ENCODE data around the gene RAB25. TPM values are rescaled to one million over a fixed set of nuclear protein-coding genes. Genes with fewer than 3 reads are reported as not detected.

The RAB25 gene
- total RNA-seq (1 to 10 TPM in 3 of 5 donors, under 1 TPM in 2; 0.26 to 2.3 (median 1.9) TPM), total RNA-seq (0.11 to 1.1 (median 0.53) reads per million in 29 experiments)
- 1.2 TPM for total RNA-seq (2013)

DNA sequence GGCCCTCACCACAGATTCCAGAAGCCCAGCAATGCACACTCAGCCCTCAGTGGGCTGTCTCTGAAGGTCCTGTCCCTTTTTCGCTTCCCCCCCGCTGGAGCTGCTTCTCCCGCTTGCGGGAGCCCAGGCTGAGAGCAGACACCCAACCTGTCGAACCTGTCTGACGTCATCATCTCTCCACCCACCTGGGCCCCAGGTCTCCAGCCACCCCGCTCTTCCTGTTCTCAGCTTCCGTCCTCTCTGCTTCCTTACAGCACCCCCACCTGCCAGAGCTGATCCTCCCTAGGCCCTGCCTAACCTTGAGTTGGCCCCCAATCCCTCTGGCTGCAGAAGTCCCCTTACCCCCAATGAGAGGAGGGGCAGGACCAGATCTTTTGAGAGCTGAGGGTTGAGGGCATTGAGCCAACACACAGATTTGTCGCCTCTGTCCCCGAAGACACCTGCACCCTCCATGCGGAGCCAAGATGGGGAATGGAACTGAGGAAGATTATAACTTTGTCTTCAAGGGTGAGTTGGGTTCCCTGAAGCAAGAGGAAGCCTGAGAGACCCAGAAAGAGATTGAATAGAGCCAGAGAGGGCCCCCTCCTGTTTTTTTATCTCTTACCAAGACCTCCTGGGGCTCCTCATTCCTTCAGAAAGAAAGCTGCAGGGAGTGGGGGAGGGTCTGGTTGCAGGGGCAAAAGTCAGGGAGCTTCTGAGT, at the start of gene RAB25:
Gene RAB25 (plus strand): TSS at position 224 of the 700 bp plus-strand sequence. CDS start 241 bp downstream, at position 465.
- Histone ChIP-seq H3K4me3 (ENCODE audit: control insufficient read depth in 1 of 2, extremely low read depth in 1 of 2, low read length in 1 of 2) (no peak within 1 kb of the TSS), H3K27me3 (replicated peaks in 1 of 2; ENCODE audit: control insufficient read depth in 2 of 2, extremely low read depth in 1 of 2, insufficient read depth in 2 of 2, low read length in 1 of 2) (peaks cover 0 to 3% of the 10 kb centered on the region in 2 experiments), H3K27ac (ENCODE audit: low read length) (no peak within 1 kb of the TSS), H3K36me3 (ENCODE audit: control insufficient read depth in 2 of 2, extremely low read depth in 1 of 2, insufficient read depth in 1 of 2, low read length in 1 of 2) (peaks cover 0 to 3% of the 10 kb centered on the region in 2 donors), H3K9me3 (no peaks in the 10 kb centered on the region), H3K4me1 (ENCODE audit: control insufficient read depth in 1 of 2, extremely low read depth in 1 of 2, insufficient read depth in 2 of 2, low read length in 2 of 2) (no peaks in the 10 kb centered on the region)
- DNase-seq = no peak
- Mint-ChIP-seq H3K27me3 (no peaks in the 10 kb centered on the region), H3K36me3 (peaks cover 3% of the 10 kb centered on the region), H3K27ac (peak within 1 kb of the TSS in 1 of 2 donors; percentile 53), H3K4me1 (peaks cover 5 to 7% (median 6%) of the 10 kb centered on the region in 3 donors), H3K9me3 (no peaks in the 10 kb centered on the region), H3K4me3 (peak within 1 kb of the TSS in 1 of 3 donors; percentile 18)
- peak in 1 of 4 experiments; percentile 35 for ATAC-seq (replicated peaks in 1 of 4)
- ChIA-PET POLR2A (no interaction called here), CTCF (no interaction called here)
- WGBS (ENCODE audit: insufficient coverage) = 69% methylated on average over 8 of the region's 11 CpGs

DNA sequence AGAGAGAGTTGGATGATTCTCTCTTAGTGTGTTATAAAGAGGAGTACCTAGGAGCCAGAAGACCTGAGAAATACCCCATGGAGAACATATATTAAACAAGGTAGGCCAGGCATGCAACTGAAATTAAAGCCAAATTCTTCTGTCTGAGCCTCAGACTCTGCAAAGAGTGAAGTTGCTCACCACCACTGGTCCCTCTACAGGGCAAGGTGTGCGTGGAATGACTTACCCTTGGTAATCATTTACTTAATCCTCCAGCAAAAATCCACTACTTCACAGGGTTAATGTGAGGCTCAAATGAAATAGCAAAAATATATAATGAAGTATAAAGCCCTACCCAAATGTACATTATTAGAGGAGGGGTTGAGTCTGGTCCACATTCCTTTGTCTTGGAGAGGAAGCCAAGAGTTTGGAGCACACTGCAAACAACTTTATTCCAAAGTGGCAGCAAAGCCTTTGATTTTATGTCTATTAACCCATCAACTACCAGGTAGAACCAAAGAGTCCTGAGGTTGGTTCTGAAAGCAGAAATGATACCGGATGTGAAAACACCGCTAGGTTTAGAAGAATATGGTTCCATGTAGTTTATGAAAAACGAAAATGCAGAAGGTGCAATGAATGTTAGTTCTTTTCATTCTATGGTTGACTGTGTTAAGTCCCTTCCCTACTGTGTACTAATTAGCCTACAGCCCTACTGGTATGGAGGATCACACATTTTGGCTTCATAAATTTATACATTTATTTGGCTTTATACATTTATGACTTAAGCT, 48.7 kb upstream of the RAB25 start:
- no peak for ATAC-seq (replicated peaks in 1 of 4)
- CTCF ChIA-PET = no interaction called here
- no peaks in the 10 kb centered on the region for H3K9me3 Mint-ChIP-seq
- H3K27ac ChIP-seq (ENCODE audit: low read length) = no peak overlapping the region
- no peak for DNase-seq
- POLR2A ChIA-PET = no interaction called here
- H3K36me3 ChIP-seq (ENCODE audit: control insufficient read depth in 2 of 2, extremely low read depth in 1 of 2, insufficient read depth in 1 of 2, low read length in 1 of 2) = peaks cover 23 to 72% of the 10 kb centered on the region in 2 donors
- H3K4me3 Mint-ChIP-seq = no peak overlapping the region
- H3K4me3 ChIP-seq (ENCODE audit: control insufficient read depth in 1 of 2, extremely low read depth in 1 of 2, low read length in 1 of 2) = no peak overlapping the region
- H3K27me3 Mint-ChIP-seq = no peaks in the 10 kb centered on the region
- no peaks in the 10 kb centered on the region for H3K4me1 ChIP-seq (ENCODE audit: control insufficient read depth in 1 of 2, extremely low read depth in 1 of 2, insufficient read depth in 2 of 2, low read length in 2 of 2)
- peaks cover 46% of the 10 kb centered on the region for H3K36me3 Mint-ChIP-seq
- H3K4me1 Mint-ChIP-seq = peaks cover 8 to 18% (median 14%) of the 10 kb centered on the region in 3 donors
- no CpG with 5 or more reads among the region's 4 CpGs for whole genome bisulfite sequencing (ENCODE audit: insufficient coverage)
- H3K27ac Mint-ChIP-seq = no peak overlapping the region
- H3K9me3 ChIP-seq = no peaks in the 10 kb centered on the region
- no peaks in the 10 kb centered on the region for H3K27me3 ChIP-seq (replicated peaks in 1 of 2; ENCODE audit: control insufficient read depth in 2 of 2, extremely low read depth in 1 of 2, insufficient read depth in 2 of 2, low read length in 1 of 2)

DNA sequence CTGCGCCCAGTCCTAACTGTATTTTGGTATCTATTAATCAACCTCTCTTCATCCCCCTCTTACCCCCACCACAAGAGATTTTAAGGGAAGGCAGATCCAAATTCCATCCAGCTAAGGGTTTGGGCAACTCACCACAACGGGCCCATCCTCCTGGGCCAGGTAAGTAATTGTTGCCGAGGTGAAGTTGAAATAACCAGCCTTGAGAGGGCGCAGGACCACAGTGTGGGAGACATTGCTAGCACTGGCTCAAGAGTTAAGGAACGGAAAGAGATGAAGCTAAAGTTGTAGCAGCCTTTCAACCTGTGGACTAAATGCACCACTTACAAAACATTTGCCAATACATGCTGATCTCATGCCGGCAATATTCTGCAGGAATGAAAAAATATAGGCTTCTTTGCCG, 46.1 kb upstream of the RAB25 start:
- peaks cover 42% of the 10 kb centered on the region for H3K36me3 Mint-ChIP-seq
- Histone ChIP-seq H3K9me3 (no peaks in the 10 kb centered on the region), H3K4me3 (ENCODE audit: control insufficient read depth in 1 of 2, extremely low read depth in 1 of 2, low read length in 1 of 2) (no peak overlapping the region), H3K4me1 (ENCODE audit: control insufficient read depth in 1 of 2, extremely low read depth in 1 of 2, insufficient read depth in 2 of 2, low read length in 2 of 2) (peaks cover 3 to 7% of the 10 kb centered on the region in 2 experiments), H3K36me3 (ENCODE audit: control insufficient read depth in 2 of 2, extremely low read depth in 1 of 2, insufficient read depth in 1 of 2, low read length in 1 of 2) (peaks cover 20 to 75% of the 10 kb centered on the region in 2 donors), H3K27ac (ENCODE audit: low read length) (no peak overlapping the region), H3K27me3 (replicated peaks in 1 of 2; ENCODE audit: control insufficient read depth in 2 of 2, extremely low read depth in 1 of 2, insufficient read depth in 2 of 2, low read length in 1 of 2) (no peaks in the 10 kb centered on the region)
- no peaks in the 10 kb centered on the region for H3K9me3 Mint-ChIP-seq
- H3K27ac Mint-ChIP-seq = no peak overlapping the region
- no peak for DNase-seq
- 98% methylated on average over 6 of the region's 7 CpGs for WGBS (ENCODE audit: insufficient coverage)
- ChIA-PET POLR2A (interaction anchor here in 1 of 2 donors (0.7 kb wide), 1 partner anchor 1860 kb away, joined by 6 read pairs; no protein-coding TSS in a partner anchor), CTCF (interaction anchor here in 1 of 2 donors (0.6 kb wide), 1 partner anchor 315 kb away, joined by 3 read pairs; no protein-coding TSS in a partner anchor)
- no peaks in the 10 kb centered on the region for H3K27me3 Mint-ChIP-seq
- no peak for ATAC-seq (replicated peaks in 1 of 4)
- H3K4me1 Mint-ChIP-seq = peaks cover 21 to 24% (median 23%) of the 10 kb centered on the region in 3 donors
- H3K4me3 Mint-ChIP-seq = no peak overlapping the region

DNA sequence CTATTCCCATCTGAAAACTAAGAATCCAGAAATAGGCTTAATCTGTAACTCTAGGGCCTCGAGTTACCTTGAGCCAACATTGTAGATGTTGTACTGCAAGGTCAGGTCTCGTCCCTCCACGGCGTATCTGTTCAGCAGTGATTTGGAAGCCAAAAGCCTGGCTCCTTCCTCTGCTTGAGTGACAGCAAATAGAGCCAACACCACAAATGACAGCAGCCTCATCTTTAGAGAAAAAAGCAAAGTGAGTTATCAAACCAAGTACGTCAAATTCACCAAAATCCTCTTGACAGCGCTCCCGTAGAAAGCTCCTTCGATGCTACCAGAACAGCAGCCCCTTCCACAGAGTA, 41.0 kb upstream of the RAB25 start:
- H3K27me3 ChIP-seq (replicated peaks in 1 of 2; ENCODE audit: control insufficient read depth in 2 of 2, extremely low read depth in 1 of 2, insufficient read depth in 2 of 2, low read length in 1 of 2) = peaks cover 0 to 5% of the 10 kb centered on the region in 2 experiments
- Mint-ChIP-seq H3K9me3 (no peaks in the 10 kb centered on the region), H3K27ac (peak overlapping the region; percentile 75 to 94), H3K36me3 (peaks cover 18% of the 10 kb centered on the region), H3K27me3 (peaks cover 0 to under 1% of the 10 kb centered on the region in 2 donors), H3K4me1 (peaks cover 24 to 37% (median 31%) of the 10 kb centered on the region in 3 donors), H3K4me3 (peak overlapping the region; percentile 93 to 97 (median 94))
- ChIA-PET CTCF (no interaction called here), POLR2A (no interaction called here)
- no peak for ATAC-seq (replicated peaks in 1 of 4)
- peak overlapping the region; percentile 50 for H3K27ac ChIP-seq (ENCODE audit: low read length)
- WGBS (ENCODE audit: insufficient coverage) = 69% methylated on average over 5 of the region's 8 CpGs
- peaks cover 12 to 18% of the 10 kb centered on the region in 2 experiments for H3K4me1 ChIP-seq (ENCODE audit: control insufficient read depth in 1 of 2, extremely low read depth in 1 of 2, insufficient read depth in 2 of 2, low read length in 2 of 2)
- H3K36me3 ChIP-seq (ENCODE audit: control insufficient read depth in 2 of 2, extremely low read depth in 1 of 2, insufficient read depth in 1 of 2, low read length in 1 of 2) = peaks cover 10 to 27% of the 10 kb centered on the region in 2 donors
- no peak for DNase-seq
- no peaks in the 10 kb centered on the region for H3K9me3 ChIP-seq
- H3K4me3 ChIP-seq (ENCODE audit: control insufficient read depth in 1 of 2, extremely low read depth in 1 of 2, low read length in 1 of 2) = peak overlapping the region; percentile 87 to 88

DNA sequence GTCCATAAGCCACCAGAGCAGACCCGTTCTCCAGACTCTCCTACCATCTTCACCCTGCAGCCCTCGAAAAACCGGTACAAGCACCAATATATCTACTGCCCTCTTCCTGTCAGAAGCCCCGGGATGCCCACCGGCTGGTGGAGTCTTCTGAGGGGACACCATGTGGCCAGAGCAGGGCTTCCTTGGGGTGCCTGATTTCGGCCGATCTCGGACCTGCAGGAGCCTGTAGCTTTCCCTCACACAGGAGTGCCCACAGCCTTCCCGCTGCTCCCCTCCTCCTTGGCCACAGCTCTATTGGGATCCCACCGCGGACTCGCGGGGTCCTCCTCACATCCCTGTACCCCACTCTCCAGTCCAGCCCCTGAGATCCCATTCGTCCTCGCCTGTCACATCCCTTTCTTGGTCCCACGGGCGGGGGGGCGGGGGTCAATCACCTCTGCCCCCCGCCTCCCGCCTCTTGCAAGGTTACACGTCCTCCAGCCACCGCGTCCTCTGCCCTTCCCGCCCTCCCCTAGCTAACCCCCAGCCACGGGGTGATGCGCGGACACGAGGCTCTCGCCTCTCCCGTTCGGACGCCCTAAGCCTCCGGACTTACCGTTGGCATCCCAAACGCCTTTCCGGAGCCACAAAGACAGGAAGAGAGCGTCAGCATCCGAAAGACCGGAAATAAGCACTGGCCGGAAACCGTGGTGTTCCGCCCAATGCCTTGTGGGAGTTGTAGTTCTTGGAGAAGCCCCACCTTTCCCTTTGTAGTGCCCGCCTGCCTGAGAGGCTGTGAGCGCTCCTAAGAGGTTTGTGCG, 40.5 kb upstream of the RAB25 start, which contains the start of gene SSR2:
Gene SSR2 (minus strand): TSS at position 659 of the 800 bp plus-strand sequence. CDS start 784 bp downstream, outside the sequence.
- H3K4me3 ChIP-seq (ENCODE audit: control insufficient read depth in 1 of 2, extremely low read depth in 1 of 2, low read length in 1 of 2) = peak within 1 kb of the TSS; percentile 87 to 88
- no peaks in the 10 kb centered on the region for H3K9me3 ChIP-seq
- DNase-seq = peak; percentile 68 to 92 (median 79)
- Mint-ChIP-seq H3K27ac (peak within 1 kb of the TSS; percentile 88 to 94), H3K9me3 (no peaks in the 10 kb centered on the region), H3K27me3 (peaks cover 0 to 5% of the 10 kb centered on the region in 2 donors), H3K4me3 (peak within 1 kb of the TSS; percentile 93 to 97 (median 94)), H3K36me3 (peaks cover 18% of the 10 kb centered on the region), H3K4me1 (peaks cover 24 to 37% (median 31%) of the 10 kb centered on the region in 3 donors)
- peaks cover 0 to 5% of the 10 kb centered on the region in 2 experiments for H3K27me3 ChIP-seq (replicated peaks in 1 of 2; ENCODE audit: control insufficient read depth in 2 of 2, extremely low read depth in 1 of 2, insufficient read depth in 2 of 2, low read length in 1 of 2)
- WGBS (ENCODE audit: insufficient coverage) = under 1% methylated on average over 25 of the region's 45 CpGs
- ChIA-PET POLR2A (interaction anchor here in 1 of 2 donors (0.6 kb wide), 2 partner anchors 503 to 769 kb away, joined by 4 to 5 read pairs; no protein-coding TSS in a partner anchor), CTCF (interaction anchor here in 1 of 2 donors (0.6 to 1.2 kb wide), 3 partner anchors 12 to 86 kb away, joined by 3 read pairs; partner anchors contain the start of gene KHDC4)
- H3K36me3 ChIP-seq (ENCODE audit: control insufficient read depth in 2 of 2, extremely low read depth in 1 of 2, insufficient read depth in 1 of 2, low read length in 1 of 2) = peaks cover 6 to 24% of the 10 kb centered on the region in 2 donors
- peaks cover 12 to 18% of the 10 kb centered on the region in 2 experiments for H3K4me1 ChIP-seq (ENCODE audit: control insufficient read depth in 1 of 2, extremely low read depth in 1 of 2, insufficient read depth in 2 of 2, low read length in 2 of 2)
- peak within 1 kb of the TSS; percentile 50 for H3K27ac ChIP-seq (ENCODE audit: low read length)
- peak; percentile 98 to 100 (median 100) for ATAC-seq (replicated peaks in 1 of 4)

All from T-cell (primary cell).